Activated CD4-positive, alpha-beta T cell treated with anti-CD3 and anti-CD28 coated beads for 1 hour (primary cell): ENCODE measurements around the gene SLC35G1.

ENCODE experiments used
- DNase-seq: peaks from one replicate; pipeline ENCODE4 v3.0.0-alpha.2; 2020

Gene SLC35G1, protein sequence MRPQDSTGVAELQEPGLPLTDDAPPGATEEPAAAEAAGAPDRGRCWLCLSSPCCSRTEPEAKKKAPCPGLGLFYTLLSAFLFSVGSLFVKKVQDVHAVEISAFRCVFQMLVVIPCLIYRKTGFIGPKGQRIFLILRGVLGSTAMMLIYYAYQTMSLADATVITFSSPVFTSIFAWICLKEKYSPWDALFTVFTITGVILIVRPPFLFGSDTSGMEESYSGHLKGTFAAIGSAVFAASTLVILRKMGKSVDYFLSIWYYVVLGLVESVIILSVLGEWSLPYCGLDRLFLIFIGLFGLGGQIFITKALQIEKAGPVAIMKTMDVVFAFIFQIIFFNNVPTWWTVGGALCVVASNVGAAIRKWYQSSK

DNA sequence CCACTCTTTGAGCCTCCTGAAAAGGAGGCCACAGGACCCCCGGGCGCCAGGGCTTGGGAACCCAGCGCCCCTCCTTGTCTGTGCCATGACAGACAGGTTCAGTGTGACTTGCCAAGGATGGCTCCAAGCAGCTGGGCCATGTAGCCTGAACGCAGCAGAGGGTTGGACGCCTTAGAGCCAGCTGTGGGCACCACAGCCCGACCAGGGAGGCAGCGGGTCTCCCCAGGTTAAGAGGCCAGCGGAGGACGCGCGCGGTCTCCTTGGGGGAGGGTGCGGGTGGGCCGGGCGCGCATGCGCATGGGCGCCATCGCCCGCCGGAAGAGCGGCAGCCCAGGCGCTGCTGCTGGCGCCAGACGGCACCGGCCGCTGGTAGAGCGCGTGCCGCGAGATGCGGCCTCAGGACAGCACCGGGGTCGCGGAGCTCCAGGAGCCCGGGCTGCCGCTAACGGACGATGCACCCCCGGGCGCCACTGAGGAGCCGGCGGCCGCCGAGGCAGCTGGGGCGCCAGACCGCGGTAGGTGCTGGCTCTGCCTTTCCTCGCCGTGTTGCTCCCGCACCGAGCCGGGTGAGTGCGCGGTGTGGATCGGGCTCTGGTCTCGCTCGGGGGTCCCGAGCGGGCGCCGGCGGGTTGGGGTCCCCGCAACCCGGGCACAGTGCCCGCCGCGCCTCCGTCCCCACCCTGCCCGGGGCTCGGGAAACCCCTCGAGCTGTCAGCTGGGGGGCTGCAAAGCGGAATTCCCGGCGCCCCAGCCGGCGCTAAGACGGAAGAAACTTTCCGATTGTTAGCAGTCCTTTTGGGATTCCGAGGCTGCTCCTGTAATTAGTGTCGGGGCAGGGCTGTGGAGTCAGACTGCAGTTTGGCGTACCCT lies at the start of gene SLC35G1:
TSS of gene SLC35G1 (plus strand) at position 333 of the 870 bp plus-strand sequence. CDS start at position 389, 56 bp downstream.
- peak; percentile 64 for DNase-seq

DNA sequence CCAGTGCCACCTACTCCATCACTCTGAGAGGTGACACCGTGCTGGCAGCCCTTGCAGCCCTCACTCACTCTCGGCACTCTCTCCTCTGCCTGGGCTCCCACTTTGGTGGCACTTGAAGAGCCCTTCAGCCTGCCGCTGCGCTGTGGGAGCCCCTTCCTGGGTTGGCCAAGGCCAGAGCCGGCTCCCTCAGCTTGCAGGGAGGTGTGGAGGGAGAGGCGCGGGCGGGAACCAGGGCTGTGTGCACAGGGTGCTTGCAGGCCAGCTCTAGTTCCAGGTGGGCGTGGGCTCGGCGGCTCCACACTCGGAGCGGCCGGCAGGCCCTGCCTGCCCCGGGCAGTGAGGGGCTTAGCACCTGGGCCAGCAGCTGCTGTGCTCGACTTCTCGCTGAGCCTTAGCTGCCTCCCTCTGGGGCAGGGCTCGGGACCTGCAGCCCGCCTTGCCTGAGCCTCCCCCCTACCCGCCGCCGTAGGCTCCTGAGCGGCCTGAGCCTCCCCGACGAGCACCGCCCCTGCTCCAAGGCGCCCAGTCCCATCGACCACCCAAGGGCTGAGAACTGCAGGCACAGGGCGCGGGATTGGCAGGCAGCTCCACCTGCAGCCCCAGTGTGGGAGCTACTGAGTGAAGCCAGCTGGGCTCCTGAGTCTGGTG lies 48.7 kb upstream of the SLC35G1 start:
- no peak for DNase-seq

DNA sequence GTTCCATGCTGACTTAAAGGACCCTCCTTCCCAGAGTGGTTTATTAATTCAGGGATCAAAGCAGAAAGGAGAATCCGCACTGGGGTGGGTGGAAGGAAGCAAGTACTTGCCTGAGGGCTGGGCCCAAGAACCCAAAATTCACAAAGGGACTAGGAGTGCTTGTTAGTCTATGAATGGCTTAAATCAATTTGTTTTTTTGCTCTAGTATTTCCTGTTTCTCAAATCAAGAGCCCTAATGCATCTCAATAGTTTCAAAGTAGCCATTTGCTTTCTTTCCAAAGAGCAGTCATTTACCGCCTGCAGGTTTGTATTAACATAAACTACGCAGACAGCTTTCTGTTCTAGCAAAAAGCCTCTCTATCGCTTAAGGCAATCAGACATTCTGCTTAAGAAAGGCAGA lies 44.2 kb upstream of the SLC35G1 start:
- no peak for DNase-seq

DNA sequence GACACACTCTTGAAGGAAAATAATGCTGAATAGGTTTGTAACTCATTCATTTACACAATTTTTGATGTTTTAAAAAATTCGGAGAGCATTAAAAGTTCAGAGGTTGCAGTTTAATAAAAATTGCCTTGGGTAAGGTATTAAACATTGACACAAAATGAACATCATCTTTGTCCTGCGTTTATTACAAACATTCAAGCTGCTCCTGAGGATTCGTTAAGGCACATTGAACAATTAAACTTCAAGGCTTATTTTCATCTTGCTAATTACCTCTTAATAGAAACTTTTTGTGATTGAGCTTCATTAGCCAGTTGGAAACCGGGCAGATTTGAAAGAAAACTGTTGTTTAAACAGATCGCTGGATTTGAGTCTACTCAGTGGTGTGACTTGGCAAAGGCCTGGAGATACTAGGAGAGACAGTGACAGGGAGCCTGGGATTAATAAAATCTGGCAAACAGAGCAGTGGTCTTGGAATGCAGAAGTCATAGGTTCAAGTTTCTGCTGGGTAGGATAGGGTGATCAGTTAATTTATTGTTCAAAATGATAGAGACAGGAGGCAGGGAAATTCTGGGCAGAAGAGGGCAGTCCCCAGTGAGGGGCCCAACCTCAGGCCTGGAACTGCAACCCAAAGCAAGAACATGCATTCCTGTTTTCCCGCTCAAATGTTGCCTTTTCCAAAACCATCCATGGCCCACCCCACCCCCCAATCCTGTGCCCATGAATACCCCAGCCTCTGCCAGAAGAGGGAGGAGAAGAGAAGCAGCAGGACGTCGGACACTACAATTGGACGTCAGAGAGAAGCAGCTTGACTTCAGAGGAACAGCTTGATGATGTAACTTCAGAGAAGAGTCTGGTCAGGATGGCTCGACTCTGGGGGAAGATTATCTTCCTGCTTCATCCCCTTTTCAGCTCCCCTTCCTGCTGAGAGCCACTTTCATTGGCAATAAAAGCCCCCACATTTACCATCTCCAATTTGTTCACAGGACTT lies 43.5 kb upstream of the SLC35G1 start:
- no peak for DNase-seq

DNA sequence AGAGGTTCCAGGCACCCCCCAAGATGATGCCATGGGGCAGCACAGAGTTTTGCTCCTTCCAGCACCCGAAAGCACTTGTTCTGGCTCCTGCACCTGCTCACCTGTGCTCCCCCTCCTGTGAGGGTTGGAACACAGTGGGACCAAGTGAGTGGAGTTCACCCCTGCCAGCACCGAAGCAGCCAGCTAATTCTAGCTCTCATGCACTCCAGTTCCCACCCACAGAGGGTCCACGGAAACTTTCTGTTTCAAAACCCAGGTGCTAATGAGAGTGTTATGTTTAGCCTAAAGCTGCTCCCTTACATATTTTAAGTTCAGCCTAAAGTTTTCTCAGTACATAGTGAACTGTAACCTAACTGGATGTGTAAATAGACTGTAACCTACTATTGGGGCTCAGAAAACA lies 42.6 kb upstream of the SLC35G1 start:
- DNase-seq, result no peak

DNA sequence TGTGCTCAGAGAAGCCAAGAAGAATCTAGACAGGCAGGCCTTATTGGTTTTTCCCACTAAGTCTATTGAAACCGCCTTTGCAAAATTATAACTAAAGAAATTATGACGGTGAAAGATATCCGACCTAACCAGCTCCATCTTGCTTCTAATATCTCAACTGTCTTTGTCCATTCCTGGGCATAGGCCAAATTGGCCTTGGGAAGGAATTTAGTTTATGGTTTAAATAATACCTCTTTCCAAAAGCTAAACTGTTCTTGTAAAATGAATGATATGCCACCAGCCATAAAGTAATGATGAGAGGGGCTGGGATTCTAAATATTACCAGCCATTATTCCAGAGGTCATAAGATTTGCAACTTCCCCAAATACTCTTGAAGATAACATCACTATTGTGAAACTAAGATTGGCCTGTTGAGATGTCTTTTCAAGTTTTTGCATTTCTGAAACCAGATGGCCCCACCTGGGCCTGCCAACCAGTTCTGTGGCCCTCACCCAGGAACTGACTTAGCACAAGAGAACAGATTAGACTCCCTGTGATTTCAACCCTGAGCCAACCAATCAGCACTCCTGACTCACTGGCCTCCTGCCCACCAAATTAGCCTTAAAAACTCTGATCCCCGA lies 41.2 kb upstream of the SLC35G1 start:
- DNase-seq, result no peak

DNA sequence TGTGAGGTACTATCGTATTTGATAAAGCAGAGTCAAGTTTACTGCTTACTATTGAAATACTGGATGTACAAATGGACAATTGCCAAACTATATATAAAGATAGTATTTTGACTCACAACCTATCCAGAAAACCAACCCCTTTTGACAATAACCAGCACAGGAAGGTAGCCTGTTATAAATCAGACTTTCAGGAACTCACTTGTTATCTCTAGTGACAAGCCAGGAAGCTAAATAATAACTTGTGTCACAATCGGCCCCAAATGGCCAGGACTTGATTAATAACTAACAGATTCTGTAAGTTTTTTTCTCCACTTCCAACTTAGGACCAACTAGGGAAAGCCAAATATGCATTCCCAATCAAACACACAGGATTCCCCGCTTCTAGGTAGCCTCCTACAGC lies 38.8 kb upstream of the SLC35G1 start:
- no peak for DNase-seq

DNA sequence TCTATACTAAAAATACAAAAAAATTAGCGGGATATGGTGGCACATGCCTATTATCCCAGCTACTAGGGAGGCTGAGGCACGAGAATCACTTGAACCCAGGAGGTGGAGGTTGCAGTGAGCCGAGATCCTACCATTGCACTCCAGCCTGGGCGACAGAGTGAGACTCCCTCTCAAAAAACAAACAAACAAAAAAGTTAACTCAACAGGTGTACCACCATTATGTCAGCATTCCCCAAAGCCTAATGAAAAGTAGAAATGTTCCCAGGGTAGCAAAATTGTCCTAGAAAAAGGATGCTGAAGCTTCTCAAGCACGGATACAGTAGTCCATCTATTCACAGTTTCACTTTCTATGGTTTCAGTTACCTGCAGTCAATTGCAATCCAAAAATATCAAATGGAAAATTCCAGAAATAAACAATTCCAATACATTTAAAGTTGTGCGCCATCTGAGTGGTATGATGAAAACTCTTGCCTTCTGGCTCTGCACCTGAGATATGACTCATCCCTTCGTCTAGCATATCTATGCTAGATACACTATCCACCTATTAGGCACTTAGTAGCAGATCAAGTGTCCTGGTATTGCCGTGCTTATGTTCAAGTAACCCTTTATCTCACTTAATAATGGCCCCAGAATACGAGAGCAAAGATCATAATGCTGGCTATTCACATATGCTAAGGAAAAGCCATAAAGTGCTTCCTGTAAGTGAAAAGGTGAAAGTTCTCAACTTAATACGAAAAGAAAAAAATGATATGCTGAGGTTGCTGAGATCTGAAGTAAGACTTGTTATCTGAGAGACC lies 37.2 kb upstream of the SLC35G1 start:
- DNase-seq, result no peak

DNA sequence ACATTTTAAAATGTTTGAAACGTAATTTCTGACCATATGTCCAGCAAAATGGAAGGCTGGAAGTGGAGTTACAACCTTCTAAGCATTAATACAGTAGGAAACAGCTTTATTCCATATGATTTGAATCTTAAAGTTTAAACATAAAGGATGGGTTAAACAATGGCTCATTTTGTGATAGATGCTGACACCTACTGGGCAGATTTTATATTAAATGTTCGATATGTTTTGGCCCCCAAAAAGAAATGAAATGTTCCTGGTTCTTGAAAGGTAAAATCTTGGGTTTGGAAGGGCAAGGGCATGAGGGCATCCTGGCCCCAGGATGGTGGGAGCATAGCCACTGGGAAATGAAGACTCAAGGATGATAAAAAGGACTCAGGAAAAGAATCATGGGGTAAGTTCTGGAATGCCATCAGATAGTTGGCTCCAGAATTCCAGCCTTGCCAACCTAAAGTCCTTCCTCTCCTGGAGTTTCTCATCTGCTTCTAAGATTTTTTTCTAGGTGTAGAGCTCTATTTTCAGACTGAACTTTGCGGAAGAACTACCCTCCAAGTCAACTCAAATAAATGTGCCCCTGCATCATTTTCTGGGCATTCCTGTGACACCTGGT lies 34.6 kb upstream of the SLC35G1 start:
- no peak for DNase-seq

DNA sequence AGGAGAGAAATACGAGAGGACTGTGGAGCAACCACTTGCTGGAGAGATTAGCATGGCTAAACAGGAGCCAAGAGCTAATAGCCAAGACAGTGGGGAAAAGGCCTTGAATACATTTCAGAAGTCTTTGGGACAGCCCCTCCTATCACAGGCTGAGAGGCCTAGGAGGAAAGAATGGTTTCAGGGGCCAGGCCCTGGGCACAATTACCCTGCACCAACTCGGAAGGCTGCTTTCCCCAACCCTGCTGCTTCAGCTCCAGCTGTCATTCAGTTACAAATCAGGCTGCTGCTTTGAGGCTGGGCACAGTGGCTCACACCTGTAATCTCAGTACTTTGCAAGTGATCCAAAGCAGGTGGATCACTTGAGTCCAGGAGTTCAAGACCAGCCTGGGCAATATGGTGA lies 32.0 kb upstream of the SLC35G1 start:
- no peak for DNase-seq

DNA sequence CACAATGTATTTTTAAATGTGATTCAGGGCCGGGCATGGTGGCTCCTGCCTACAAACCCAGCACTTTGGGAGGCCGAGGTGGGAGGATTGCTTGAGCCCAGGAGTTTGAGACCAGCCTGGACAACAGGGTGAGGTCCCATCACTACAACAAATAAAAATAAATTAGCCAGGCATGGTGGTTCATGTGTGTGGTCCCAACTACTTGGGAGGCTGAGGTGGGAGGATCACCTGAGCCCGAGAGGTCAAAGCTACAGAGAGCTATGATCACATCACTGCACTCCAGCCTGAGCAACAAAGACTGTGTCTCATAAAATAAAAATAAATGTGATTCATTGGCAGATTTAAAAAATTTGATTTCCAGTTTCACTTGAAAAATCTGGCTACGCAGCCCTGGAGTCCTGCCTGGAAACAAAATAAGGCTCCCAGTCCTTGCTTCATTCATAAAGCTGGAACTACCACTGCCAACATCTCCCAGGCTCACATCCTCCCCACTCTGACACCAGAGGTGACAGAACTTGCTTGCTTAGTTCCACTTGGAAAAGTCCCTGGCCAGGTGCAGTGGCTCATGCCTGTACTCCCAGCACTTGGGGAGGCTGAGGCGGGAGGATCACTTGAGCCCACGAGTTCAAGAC lies 27.9 kb upstream of the SLC35G1 start:
- DNase-seq, result no peak

DNA sequence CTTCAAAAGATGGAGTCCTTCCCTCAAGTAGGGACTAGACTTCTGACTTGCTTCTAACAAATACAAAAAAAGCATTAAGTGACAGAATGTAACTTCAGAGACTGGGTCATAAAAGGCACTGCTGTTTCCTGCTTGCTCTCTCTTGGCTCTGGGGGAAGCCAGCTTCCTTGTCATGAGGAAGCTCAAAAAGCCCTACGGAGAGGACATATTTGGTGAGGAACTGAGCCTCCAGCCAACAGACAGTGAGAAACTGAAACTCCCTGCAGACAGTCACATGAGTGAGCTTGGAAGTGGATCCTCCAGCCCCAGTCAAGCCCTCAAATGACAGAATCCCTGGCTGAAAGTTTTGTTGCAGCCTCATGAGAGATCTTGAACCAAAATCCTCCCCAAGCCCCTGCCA lies 26.3 kb upstream of the SLC35G1 start:
- DNase-seq, result no peak

DNA sequence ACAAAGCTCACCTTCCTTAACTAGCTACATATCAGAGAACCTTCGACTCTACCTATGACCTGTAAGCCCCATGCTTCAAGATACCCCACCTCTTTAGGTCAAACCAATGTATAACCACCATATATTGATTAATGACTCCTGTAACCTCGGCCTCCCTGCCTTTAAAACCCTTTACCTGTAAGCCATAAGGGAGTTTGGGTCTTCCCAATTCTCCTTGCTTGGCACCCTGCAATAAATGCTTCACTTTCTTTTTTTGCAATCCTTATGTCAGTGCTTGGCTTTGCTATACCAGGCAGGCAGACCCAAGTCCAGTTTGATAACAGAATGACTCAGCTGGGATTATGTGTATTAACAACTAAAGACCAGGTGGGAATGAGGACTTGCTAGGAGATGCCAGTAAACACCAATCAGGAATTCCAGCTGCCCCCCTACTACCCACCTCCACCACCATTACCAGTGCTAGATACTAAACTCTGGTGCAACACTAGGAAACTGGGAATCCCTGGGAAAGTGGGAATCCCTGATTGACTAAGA lies 22.0 kb upstream of the SLC35G1 start:
- DNase-seq, result no peak

DNA sequence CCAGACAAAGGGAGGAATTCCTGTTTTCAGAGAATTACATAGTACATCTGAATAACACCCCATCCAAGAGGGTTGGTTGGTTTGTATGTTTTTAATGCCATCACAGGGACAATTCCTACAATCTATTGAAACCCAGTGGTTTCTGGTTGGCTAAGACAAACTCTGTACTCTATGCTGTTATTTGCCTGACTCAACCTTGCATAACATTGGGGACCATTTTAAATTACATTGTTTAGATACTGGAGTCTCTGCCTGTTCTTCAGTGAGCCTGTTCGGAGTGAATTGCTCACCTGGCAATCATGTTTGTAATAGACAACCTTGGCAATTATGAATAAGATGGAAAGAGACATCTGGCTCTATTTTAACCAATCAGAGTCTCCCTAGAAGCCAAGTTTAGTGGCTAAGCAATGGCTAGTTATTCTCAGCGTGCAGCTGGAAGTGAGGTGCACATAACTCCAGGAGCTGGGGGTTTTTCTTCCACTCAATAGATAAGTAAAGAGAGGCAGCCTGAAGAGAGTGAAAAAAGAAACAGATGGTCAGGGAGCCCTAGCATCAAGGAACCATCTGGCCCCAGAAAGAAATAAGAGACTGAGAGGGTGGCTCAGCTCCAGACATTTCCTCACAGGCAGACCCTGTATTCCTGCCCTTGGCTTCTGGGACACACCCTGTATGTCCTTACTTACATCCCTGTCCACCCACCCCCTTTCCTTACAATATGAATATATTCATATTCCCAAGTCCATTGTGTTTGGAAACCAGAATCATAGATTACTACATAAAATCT lies 21.2 kb upstream of the SLC35G1 start:
- no peak for DNase-seq

DNA sequence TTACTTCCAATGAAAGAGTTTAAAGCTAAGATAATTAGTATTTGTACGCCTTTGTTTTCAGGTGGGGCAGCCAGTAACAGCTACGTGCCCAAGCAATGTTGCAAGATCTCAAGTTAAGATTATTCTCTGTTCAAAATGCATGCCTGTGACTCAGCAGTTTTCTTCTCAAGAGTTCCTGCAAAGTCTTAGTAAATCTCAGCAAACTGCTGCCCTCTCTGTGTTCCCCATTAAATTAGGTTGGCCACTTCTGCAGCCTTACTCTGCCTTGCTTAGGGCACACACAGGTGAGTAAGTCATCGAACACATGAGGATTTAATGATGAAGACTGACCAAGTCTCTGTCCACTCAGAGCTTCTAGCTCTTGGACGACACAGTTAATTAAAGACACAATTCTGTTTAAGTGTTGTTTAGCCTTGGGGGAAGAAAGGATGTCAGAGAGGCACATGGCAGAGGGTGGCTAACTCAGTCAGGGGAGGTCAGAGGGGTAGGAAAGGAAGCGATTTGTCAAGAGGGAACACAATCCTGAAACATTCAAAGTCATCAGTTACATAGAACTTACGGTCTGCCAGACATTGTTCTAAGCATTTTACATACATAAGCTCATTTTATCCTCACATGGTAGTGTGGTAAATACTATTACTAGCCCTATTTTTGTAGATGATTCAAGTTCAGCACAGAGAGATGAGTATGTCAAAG lies 20.2 kb upstream of the SLC35G1 start:
- DNase-seq, result no peak

DNA sequence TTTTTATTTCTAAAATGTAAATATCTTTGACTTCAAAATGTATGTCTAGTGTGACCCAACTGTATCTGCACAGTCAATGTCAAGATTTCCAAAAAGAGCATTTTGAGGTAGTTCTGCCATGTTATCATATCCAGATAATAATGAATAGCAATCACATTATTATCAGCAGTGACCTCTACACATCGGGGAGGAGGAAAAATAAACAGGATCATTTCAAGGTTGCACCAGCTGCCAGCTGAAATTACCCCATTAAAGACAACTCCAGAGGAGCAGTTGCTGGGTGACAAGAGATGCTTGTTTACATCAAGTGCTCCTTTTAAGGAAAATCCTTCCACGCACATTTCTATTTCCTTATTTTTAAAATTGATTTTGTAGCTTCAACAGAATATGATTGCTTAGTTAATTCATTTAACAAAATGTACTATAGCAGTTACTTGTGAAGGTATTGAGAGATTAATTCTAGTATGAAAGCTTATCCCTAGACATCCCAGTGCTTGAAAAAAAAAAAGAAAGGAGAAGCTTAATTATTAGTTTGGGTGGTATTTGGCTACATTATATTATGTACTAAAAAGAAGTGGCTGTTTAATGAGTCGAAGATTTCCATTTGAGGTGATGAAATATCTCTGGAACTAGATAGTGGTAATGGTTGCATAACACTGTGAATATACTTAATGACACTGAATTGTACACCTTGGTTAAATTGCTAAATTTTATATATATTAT lies 19.3 kb upstream of the SLC35G1 start:
- DNase-seq, result no peak

DNA sequence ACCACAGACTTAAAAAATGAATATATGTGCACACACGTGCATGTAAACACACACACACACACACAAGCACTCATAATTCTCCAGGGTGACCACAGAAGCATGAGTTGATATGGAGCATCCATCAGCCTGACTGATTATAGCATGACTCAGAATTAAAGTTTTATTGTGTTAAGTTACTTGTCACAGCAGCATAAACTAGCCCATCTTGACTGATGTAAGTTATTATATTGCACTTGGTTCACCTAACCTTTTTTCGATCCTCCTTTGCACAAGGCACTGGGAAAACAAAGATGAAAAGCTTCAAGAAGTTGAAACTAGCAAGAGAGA lies 18.8 kb upstream of the SLC35G1 start:
- DNase-seq, result no peak

DNA sequence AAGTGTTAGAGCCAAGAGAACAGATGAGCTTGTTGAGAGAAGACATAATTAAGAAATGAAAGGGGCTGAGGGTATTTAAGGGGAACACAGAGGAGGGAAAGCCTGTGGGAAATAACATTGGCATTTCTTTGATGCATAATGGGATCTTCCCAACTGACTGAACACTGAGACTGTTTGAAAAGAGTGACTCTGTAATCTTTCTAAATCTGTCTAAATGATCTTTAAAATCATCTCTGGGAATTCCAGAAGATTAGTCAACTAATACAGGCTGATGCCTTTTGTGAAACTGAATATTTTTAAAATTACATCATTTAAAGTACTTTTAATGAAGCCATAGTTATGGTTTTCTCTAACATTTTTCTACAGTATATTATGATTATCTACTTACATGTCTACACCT lies 17.4 kb upstream of the SLC35G1 start:
- DNase-seq, result no peak
